Fibroblast of skin of left quadriceps (primary cell): ENCODE data around the gene GAS7.

ENCODE experiments used
- DNase-seq, 2 experiments: peaks; one replicate each; pipeline ENCODE4 v3.0.0-alpha.2; 2013; ENCODE audit warnings: low read depth in 2 of 2

GAS7 gene

GRCh38 chr17:9917801-9918200 is 280.6 kb downstream of the GAS7 start:
- DNase-seq: no peak

GRCh38 chr17:9917131-9917530 is 281.3 kb downstream of the GAS7 start:
- DNase-seq: no peak

- no peak for DNase-seq
Measured at GRCh38 chr17:9916108-9916507, 282.3 kb downstream of the GAS7 start.

- no peak for DNase-seq
Measured at GRCh38 chr17:9913476-9913875, 284.9 kb downstream of the GAS7 start.

GRCh38 chr17:9912121-9913099 is 286.0 kb downstream of the GAS7 start:
- no peak for DNase-seq

- no peak for DNase-seq
Measured at GRCh38 chr17:9911089-9911488, 287.3 kb downstream of the GAS7 start.

GRCh38 chr17:9908649-9909042 is 289.8 kb downstream of the GAS7 start:
- no peak for DNase-seq

- no peak for DNase-seq
Measured at GRCh38 chr17:9907883-9908648, 290.3 kb downstream of the GAS7 start.

GRCh38 chr17:9907131-9907530 is 291.3 kb downstream of the GAS7 start:
- no peak for DNase-seq

GRCh38 chr17:9906616-9907015 is 291.8 kb downstream of the GAS7 start:
- DNase-seq: no peak

- DNase-seq: no peak
Measured at GRCh38 chr17:9905902-9906301, 292.5 kb downstream of the GAS7 start.

- DNase-seq: no peak
Measured at GRCh38 chr17:9905078-9905415, 293.4 kb downstream of the GAS7 start, which contains the start of gene RCVRN. Gene RCVRN, minus strand, starts transcription at chr17:9905271. Its CDS starts 91 bp downstream, at chr17:9905180.

GRCh38 chr17:9904277-9905077 is 293.9 kb downstream of the GAS7 start:
- no peak for DNase-seq

- no peak for DNase-seq
Measured at GRCh38 chr17:9902120-9902519, 296.3 kb downstream of the GAS7 start.

GRCh38 chr17:9900784-9901183 is 297.6 kb downstream of the GAS7 start:
- peak; percentile 72 to 75 for DNase-seq

- no peak for DNase-seq
Measured at GRCh38 chr17:9900044-9900594, 298.3 kb downstream of the GAS7 start.

GRCh38 chr17:9899280-9900043 is 298.9 kb downstream of the GAS7 start:
- no peak for DNase-seq

GRCh38 chr17:9898812-9899211 is 299.6 kb downstream of the GAS7 start:
- no peak for DNase-seq

GRCh38 chr17:9897372-9897968 is 300.9 kb downstream of the GAS7 start:
- DNase-seq: no peak

- no peak for DNase-seq
Measured at GRCh38 chr17:9895923-9896322, 302.5 kb downstream of the GAS7 start.
